Prostate gland (tissue), 2 donors: Measurements from ENCODE around the gene HBD.
"Not testable (repeated sequence)": the region's sequence is repeated elsewhere in the genome, so short reads cannot be mapped to it uniquely, and the experiment has no call there.

Source experiments
- CTCF ChIP-seq, 4 experiments: fragments of 200-600 bp in 2 of 4; fragments of 450-650 bp in 2 of 4; sonication (generic) in 2 of 4; IDR thresholded peaks; 1 replicate in 3 of 4; 2 replicates in 1 of 4; pipeline ENCODE4 v1.5.1; 2016 to 2019; ENCODE audit warnings: antibody characterized with exemption in 4 of 4, mild to moderate bottlenecking in 2 of 4, moderate library complexity in 2 of 4
- POLR2A ChIP-seq: fragments of 450-650 bp; IDR thresholded peaks from one replicate; pipeline ENCODE4 v1.6.1; 2016; ENCODE audit warnings: antibody characterized with exemption, mild to moderate bottlenecking

DNA sequence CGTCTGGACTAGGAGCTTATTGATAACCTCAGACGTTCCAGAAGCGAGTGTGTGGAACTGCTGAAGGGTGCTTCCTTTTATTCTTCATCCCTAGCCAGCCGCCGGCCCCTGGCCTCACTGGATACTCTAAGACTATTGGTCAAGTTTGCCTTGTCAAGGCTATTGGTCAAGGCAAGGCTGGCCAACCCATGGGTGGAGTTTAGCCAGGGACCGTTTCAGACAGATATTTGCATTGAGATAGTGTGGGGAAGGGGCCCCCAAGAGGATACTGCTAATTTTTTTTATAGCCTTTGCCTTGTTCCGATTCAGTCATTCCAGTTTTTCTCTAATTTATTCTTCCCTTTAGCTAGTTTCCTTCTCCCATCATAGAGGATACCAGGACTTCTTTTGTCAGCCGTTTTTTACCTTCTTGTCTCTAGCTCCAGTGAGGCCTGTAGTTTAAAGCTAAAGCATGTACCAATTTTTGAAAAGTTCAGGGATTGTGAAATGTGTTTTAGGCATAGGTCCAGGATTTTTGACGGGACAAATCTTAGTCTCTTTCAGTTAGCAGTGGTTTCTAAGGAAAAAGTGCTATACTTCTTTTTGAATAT lies 15.6 kb upstream of the HBD start, which contains the start of gene HBG1:
- not testable (repeated sequence) for TF ChIP-seq CTCF (IDR thresholded peaks at IDR 0.05); POLR2A
